Hepatocyte (in vitro differentiated cells): Measurements from ENCODE around the gene TNK2. TPM values are rescaled to one million over a fixed set of nuclear protein-coding genes. Genes with fewer than 3 reads are reported as not detected.
"Not testable (repeated sequence)": the region's sequence is repeated elsewhere in the genome, so short reads cannot be mapped to it uniquely, and the experiment has no call there.

ENCODE experiments used
- DNase-seq: peaks from one replicate; pipeline ENCODE4 v3.0.0-alpha.2; 2016; ENCODE audit warnings: low spot score
- H2AFZ ChIP-seq: fragments of 200-600 bp; sonication (generic); 2 replicates; pipeline ENCODE4 v1.6.0; 2016; ENCODE audit warnings: antibody characterized with exemption, mild to moderate bottlenecking
- H3K27ac ChIP-seq: fragments of 200-600 bp; sonication (generic); 2 replicates; pipeline ENCODE4 v1.5.1; 2016; ENCODE audit warnings: mild to moderate bottlenecking
- H3K27me3 ChIP-seq: fragments of 200-600 bp; sonication (generic); 2 replicates; pipeline ENCODE4 v1.6.1; 2016
- H3K36me3 ChIP-seq: fragments of 200-600 bp; sonication (generic); replicated peaks from 2 replicates; pipeline ENCODE4 v1.5.1; 2016; ENCODE audit warnings: low read depth; ENCODE audit not compliant: insufficient read depth
- H3K4me1 ChIP-seq: fragments of 200-600 bp; sonication (generic); 2 replicates; pipeline ENCODE4 v1.5.1; 2016; ENCODE audit warnings: mild to moderate bottlenecking, moderate library complexity; ENCODE audit not compliant: insufficient read depth
- H3K4me2 ChIP-seq: fragments of 200-600 bp; sonication (generic); 2 replicates; pipeline ENCODE4 v1.6.0; 2016
- H3K4me3 ChIP-seq: fragments of 200-600 bp; sonication (generic); 2 replicates; pipeline ENCODE4 v1.5.1; 2016; ENCODE audit warnings: mild to moderate bottlenecking
- H3K79me2 ChIP-seq: fragments of 200-600 bp; sonication (generic); 2 replicates; pipeline ENCODE4 v1.6.0; 2017; ENCODE audit warnings: mild to moderate bottlenecking
- H3K9me2 ChIP-seq: fragments of 200-600 bp; sonication (generic); replicated peaks from 2 replicates; pipeline ENCODE4 v1.6.0; 2017; ENCODE audit warnings: mild to moderate bottlenecking; ENCODE audit not compliant: insufficient read depth
- H3K9me3 ChIP-seq: fragments of 200-600 bp; sonication (generic); 2 replicates; pipeline ENCODE4 v1.5.1; 2016; ENCODE audit warnings: low read depth, mild to moderate bottlenecking
- H4K20me1 ChIP-seq: fragments of 200-600 bp; sonication (generic); 2 replicates; pipeline ENCODE4 v1.6.0; 2016; ENCODE audit warnings: mild to moderate bottlenecking; ENCODE audit not compliant: insufficient read depth, poor library complexity, severe bottlenecking
- EZH2 ChIP-seq: fragments of 200-600 bp; sonication (generic); IDR thresholded peaks from 2 replicates; pipeline ENCODE4 v1.6.1; 2016; ENCODE audit warnings: antibody characterized with exemption, mild to moderate bottlenecking, borderline replicate concordance
- EZH2phosphoT487 ChIP-seq: fragments of 200-600 bp; sonication (generic); IDR thresholded peaks from one replicate; pipeline ENCODE4 v1.6.1; 2018; ENCODE audit warnings: antibody characterized with exemption, mild to moderate bottlenecking, low read depth, moderate library complexity; ENCODE audit not compliant: unreplicated experiment, severe bottlenecking
- WGBS: methylation state at CpG from one replicate; pipeline ENCODE4 v1.1.6; 2016; ENCODE audit warnings: low lambda C conversion rate; ENCODE audit errors: missing lambda C conversion rate; 5-methylcytosine and 5-hydroxymethylcytosine counted together
- polyA plus RNA-seq: library from polyadenylated mRNA; unstranded; fragments of >200 nt; fragmentation: Nextera tagmentation; extraction: Ambion mirVana; gene quantifications from 2 replicates; pipeline ENCODE4 v1.2.1, GENCODE V29; 2016
- total RNA-seq: library from RNA; depleted of rRNA; stranded (reverse); fragments of >200 nt; gene quantifications from 2 replicates; pipeline ENCODE4 v1.2.3, GENCODE V29; 2014
- TF ChIP-seq, protein P1 (sequence below): fragments of 200-600 bp; sonication (generic); IDR thresholded peaks from 2 replicates; pipeline ENCODE4 v1.5.1; 2016; ENCODE audit warnings: antibody characterized with exemption, mild to moderate bottlenecking; ENCODE audit not compliant: poor library complexity

The TNK2 gene
- total and polyA plus RNA-seq, 2 experiments from 2014 or later, result 5.9 to 11.6 TPM

DNA sequence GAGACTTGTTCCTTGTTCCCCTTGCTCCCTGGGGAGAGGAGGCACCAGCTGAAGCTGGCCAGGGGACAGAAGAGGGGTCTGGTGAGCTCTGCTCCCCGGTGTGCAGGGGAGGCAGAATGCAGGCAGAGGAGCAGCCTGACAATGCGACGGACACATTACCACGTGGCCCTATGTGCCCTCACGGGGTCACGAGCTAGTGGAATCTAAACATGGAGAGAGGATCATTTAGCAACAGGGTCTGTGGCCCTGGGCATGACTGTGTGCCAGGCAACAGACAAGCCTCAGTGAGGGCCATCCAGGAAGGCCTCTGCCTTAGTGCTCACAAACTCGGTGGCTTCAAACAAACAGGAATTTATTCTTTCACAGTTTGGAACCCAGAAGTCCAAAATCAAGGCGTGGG, 88.2 kb downstream of the TNK2 start:
- no peak for DNase-seq
- H3K36me3 ChIP-seq, result no peaks in the 10 kb centered on the region
- H3K9me2 ChIP-seq, result no peaks in the 10 kb centered on the region
- H3K9me3 ChIP-seq, result no peaks in the 10 kb centered on the region
- H3K27ac ChIP-seq, result no peak overlapping the region
- no peak overlapping the region for H2AFZ ChIP-seq
- no peaks in the 10 kb centered on the region for H4K20me1 ChIP-seq
- H3K79me2 ChIP-seq, result no peaks in the 10 kb centered on the region
- H3K4me3 ChIP-seq, result no peak overlapping the region
- TF ChIP-seq EZH2phosphoT487, result no peak
- no peak for TF ChIP-seq EZH2
- TF ChIP-seq, protein P1, sequence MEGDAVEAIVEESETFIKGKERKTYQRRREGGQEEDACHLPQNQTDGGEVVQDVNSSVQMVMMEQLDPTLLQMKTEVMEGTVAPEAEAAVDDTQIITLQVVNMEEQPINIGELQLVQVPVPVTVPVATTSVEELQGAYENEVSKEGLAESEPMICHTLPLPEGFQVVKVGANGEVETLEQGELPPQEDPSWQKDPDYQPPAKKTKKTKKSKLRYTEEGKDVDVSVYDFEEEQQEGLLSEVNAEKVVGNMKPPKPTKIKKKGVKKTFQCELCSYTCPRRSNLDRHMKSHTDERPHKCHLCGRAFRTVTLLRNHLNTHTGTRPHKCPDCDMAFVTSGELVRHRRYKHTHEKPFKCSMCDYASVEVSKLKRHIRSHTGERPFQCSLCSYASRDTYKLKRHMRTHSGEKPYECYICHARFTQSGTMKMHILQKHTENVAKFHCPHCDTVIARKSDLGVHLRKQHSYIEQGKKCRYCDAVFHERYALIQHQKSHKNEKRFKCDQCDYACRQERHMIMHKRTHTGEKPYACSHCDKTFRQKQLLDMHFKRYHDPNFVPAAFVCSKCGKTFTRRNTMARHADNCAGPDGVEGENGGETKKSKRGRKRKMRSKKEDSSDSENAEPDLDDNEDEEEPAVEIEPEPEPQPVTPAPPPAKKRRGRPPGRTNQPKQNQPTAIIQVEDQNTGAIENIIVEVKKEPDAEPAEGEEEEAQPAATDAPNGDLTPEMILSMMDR, result no peak
- no peaks in the 10 kb centered on the region for H3K4me1 ChIP-seq
- 95% methylated on average over 8 of the region's 8 CpGs for WGBS
- no peaks in the 10 kb centered on the region for H3K27me3 ChIP-seq
- no peak overlapping the region for H3K4me2 ChIP-seq

DNA sequence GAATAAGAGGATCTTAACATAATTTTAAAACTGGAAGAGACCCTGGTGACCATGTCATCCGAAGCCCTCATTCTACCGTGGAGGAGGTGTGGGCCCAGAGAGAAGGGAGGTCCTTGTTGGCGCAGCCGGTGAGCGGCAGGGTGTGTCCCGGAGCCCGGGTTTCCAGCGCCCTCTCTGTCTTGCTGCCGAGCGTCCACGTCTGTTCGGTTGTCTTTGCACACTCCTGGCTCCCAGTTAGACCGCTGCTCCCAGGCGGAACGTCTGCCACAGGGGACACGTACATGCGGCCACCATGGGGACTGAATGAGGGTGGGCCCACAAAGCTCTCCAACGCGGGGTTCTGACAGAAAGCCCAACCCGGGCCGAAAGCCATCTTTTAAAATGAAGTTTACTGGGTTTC, 90.0 kb downstream of the TNK2 start:
- H2AFZ ChIP-seq, result no peak overlapping the region
- H3K79me2 ChIP-seq, result no peaks in the 10 kb centered on the region
- no peak overlapping the region for H3K4me2 ChIP-seq
- H3K4me1 ChIP-seq, result no peaks in the 10 kb centered on the region
- no peaks in the 10 kb centered on the region for H3K27me3 ChIP-seq
- H4K20me1 ChIP-seq, result no peaks in the 10 kb centered on the region
- 92% methylated on average over 21 of the region's 21 CpGs for WGBS
- H3K9me3 ChIP-seq, result no peaks in the 10 kb centered on the region
- H3K27ac ChIP-seq, result no peak overlapping the region
- no peaks in the 10 kb centered on the region for H3K9me2 ChIP-seq
- no peak overlapping the region for H3K4me3 ChIP-seq
- no peak for DNase-seq
- no peaks in the 10 kb centered on the region for H3K36me3 ChIP-seq
- TF ChIP-seq EZH2, result no peak
- TF ChIP-seq, protein P1, result no peak
- TF ChIP-seq EZH2phosphoT487, result no peak

DNA sequence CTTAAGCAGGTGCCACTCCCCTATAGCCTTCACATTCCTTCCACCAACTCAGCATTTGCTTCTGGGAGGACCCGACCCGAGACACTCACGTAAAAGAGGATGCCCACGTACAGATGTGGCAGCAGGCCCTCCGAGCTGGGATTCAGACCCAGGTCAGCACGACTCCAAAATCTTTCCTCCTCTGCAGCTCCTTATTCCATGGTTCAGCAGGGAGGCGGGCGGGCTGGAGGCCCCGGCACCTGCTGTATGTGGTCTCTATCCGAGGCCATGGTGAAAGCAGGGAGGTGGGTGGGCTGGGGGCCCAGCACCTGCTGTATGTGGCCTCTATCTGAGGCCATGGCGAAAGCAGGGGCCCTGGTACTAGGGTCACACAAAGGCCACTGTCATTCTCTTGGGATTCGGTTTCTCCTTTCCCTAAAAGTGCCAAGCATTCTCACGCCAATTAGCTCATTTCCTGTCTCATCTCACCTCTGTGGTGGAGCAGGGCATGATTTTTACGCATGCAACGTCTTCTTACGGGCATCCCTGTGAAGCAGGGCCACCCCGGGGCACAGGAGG, 90.7 kb downstream of the TNK2 start:
- no peaks in the 10 kb centered on the region for H3K36me3 ChIP-seq
- H3K27me3 ChIP-seq, result no peaks in the 10 kb centered on the region
- H2AFZ ChIP-seq, result no peak overlapping the region
- H3K4me1 ChIP-seq, result no peaks in the 10 kb centered on the region
- no peaks in the 10 kb centered on the region for H3K79me2 ChIP-seq
- no peak for DNase-seq
- no peaks in the 10 kb centered on the region for H3K9me2 ChIP-seq
- H4K20me1 ChIP-seq, result no peaks in the 10 kb centered on the region
- TF ChIP-seq, protein P1, result no peak
- no peak for TF ChIP-seq EZH2phosphoT487
- no peak for TF ChIP-seq EZH2
- WGBS, result 92% methylated on average over 16 of the region's 17 CpGs
- H3K4me2 ChIP-seq, result no peak overlapping the region
- no peak overlapping the region for H3K27ac ChIP-seq
- H3K4me3 ChIP-seq, result no peak overlapping the region
- H3K9me3 ChIP-seq, result no peaks in the 10 kb centered on the region

DNA sequence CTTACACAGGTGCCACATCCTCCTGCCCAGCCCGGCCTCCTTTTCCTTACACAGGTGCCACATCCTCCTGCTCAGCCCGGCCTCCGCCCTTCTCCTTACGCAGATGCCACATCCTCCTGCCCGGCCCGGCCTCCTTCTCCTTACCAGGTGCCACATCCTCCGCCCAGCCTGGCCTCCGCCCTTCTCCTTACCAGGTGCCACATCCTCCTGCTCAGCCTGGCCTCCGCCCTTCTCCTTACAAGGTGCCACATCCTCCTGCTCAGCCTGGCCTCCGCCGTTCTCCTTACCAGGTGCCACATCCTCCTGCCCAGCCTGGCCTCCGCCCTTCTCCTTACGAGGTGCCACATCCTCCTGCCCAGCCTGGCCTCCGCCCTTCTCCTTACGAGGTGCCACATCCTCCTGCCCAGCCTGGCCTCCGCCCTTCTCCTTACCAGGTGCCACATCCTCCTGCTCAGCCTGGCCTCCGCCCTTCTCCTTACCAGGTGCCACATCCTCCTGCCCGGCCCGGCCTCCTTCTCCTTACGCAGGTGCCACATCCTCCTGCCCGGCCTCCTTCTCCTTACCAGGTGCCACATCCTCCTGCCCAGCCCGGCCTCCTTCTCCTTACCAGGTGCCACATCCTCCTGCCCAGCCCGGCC, 92.0 kb downstream of the TNK2 start:
- H3K4me3 ChIP-seq, H3K4me2 ChIP-seq, H2AFZ ChIP-seq, H3K27me3 ChIP-seq, H4K20me1 ChIP-seq, H3K79me2 ChIP-seq, H3K27ac ChIP-seq, H3K9me3 ChIP-seq, H3K36me3 ChIP-seq, H3K4me1 ChIP-seq, H3K9me2 ChIP-seq, DNase-seq: not testable (repeated sequence)
- WGBS, result 94% methylated on average over 11 of the region's 23 CpGs
